22Rv1 (cell line): ENCODE data around the gene TRIM4.

Source experiments
- ZFX ChIP-seq: fragments of 450-650 bp; IDR thresholded peaks from 2 replicates; pipeline ENCODE4 v1.6.1; 2017; ENCODE audit warnings: antibody characterized with exemption, borderline replicate concordance
- TF ChIP-seq, protein P1 (sequence below): fragments of 450-650 bp; IDR thresholded peaks from 2 replicates; pipeline ENCODE4 v1.5.1; 2017; ENCODE audit warnings: mild to moderate bottlenecking

DNA sequence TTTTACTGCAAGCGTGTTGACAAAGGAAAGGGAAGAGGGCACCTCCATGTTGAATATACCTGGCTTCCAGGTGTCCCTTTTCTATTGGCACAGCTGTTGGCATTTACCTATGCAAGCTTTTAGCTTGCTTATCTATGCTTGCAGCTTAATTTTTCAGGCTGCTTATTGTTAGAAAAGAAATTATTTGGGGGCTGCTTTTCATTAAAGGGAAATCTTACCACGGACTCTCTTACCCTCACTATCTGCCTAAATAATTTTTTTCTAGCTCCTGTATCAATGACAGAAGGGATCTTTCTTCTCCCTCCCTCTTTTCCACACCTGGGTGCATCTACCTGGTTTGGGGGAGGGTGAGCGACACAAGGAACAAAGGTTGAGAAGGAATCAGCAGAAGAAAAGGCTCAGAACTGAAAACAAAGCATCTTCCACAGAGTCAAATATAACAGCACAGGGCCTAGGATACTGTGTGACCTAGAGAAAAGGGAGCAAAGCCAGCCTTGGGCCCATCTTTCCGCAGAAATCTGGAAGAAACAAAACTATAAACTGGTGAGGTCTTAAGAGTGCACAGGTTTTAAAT is 25.3 kb upstream of the TRIM4 start:
- TF ChIP-seq, protein P1, sequence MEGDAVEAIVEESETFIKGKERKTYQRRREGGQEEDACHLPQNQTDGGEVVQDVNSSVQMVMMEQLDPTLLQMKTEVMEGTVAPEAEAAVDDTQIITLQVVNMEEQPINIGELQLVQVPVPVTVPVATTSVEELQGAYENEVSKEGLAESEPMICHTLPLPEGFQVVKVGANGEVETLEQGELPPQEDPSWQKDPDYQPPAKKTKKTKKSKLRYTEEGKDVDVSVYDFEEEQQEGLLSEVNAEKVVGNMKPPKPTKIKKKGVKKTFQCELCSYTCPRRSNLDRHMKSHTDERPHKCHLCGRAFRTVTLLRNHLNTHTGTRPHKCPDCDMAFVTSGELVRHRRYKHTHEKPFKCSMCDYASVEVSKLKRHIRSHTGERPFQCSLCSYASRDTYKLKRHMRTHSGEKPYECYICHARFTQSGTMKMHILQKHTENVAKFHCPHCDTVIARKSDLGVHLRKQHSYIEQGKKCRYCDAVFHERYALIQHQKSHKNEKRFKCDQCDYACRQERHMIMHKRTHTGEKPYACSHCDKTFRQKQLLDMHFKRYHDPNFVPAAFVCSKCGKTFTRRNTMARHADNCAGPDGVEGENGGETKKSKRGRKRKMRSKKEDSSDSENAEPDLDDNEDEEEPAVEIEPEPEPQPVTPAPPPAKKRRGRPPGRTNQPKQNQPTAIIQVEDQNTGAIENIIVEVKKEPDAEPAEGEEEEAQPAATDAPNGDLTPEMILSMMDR: no peak
- no peak for TF ChIP-seq ZFX
